Measurements from ENCODE around the gene TAF5. TPM values are rescaled to one million over a fixed set of nuclear protein-coding genes. Genes with fewer than 3 reads are reported as not detected.
"Not testable (repeated sequence)": the region's sequence is repeated elsewhere in the genome, so short reads cannot be mapped to it uniquely, and the experiment has no call there.

The TAF5 gene
- total and polyA plus RNA-seq, 10 of the 15 experiments (the other 5 are each of a cell fraction or from before 2014, with no cell fraction given) = 3.7 to 9.2 (median 7.3) TPM

DNA sequence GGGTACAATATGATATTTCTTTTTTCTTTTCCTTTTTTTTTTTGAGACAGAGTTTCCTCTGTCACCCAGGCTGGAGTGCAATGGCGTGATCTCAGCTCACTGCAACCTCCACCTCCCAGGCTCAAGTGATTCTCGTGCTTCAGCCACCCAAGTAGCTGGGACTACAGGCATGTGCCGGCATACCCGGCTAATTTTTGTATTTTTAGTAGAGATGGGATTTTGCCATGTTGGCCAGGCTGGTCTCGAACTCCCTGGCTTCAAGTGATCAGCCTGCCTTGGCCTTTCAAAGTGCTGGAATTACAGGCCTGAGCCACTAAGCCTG is 49.3 kb downstream of the TAF5 start:
- not testable (repeated sequence) for DNase-seq (ENCODE audit: low read depth, low spot score); H2AFZ ChIP-seq (ENCODE audit: control insufficient read depth, low read depth, low read length); H3K4me2 ChIP-seq (ENCODE audit: control insufficient read depth, insufficient read depth); ATAC-seq; H3K9me3 ChIP-seq (replicated peaks; ENCODE audit: control insufficient read depth, insufficient read depth, low read length); H3K4me3 ChIP-seq; H3K79me2 ChIP-seq (ENCODE audit: control insufficient read depth, insufficient read depth, low read length); FAIRE-seq; H3K9ac ChIP-seq (ENCODE audit: control insufficient read depth, insufficient read depth, low read length); H3K27ac ChIP-seq (ENCODE audit: control insufficient read depth, insufficient read depth); H3K4me1 ChIP-seq (ENCODE audit: control insufficient read depth, insufficient read depth, low read length); H4K20me1 ChIP-seq (ENCODE audit: control insufficient read depth, insufficient read depth); BruUV-seq (replicated peaks); H3K27me3 ChIP-seq (replicated peaks in 1 of 2; ENCODE audit: control insufficient read depth in 2 of 2, insufficient read depth in 2 of 2, low read length in 1 of 2)
- 0 out of 2 replicates have a peak, but pooled peaks have one; percentile 19 for TF ChIP-seq MLLT1 (IDR thresholded peaks at IDR 0.05)
- CTCF ChIA-PET = interaction anchor here (0.7 to 8.0 kb wide), 21 partner anchors 10 to 269 kb away, joined by 3 to 195 read pairs (median 5); partner anchors contain the start of genes ATP5MK, CALHM1, CALHM2 and CALHM3
- WGBS (ENCODE audit: insufficient coverage, insufficient replicate concordance, low lambda C conversion rate, missing lambda C conversion rate) = 98% methylated on average over 5 of the region's 5 CpGs
- in situ Hi-C loops (cut with MboI) (loop anchor here (5.0 kb wide), 1 partner anchor 60 kb away; the partner anchor contains the start of gene CALHM3), intact Hi-C loops (cut with micrococcal nuclease; ENCODE audit: unreplicated experiment) (loop anchor here (1.0 to 10.0 kb wide), 2 partner anchors 68 to 178 kb away; no protein-coding TSS in a partner anchor)
- H3K36me3 ChIP-seq (ENCODE audit: control insufficient read depth in 2 of 2, insufficient read depth in 2 of 2, low read length in 1 of 2) = peaks cover 46 to 64% of the 10 kb centered on the region in 2 experiments
- SMC1A ChIA-PET (ENCODE audit: uncharacterized antibody, unreplicated experiment) = interaction anchor here (0.6 to 5.3 kb wide), 17 partner anchors 9 to 1621 kb away, joined by 3 to 85 read pairs (median 6); partner anchors contain the start of genes ATP5MK, CALHM2, CALHM3 and PDCD11
- POLR2A ChIA-PET = interaction anchor here (0.7 to 1.0 kb wide), 2 partner anchors 60 to 67 kb away, joined by 3 read pairs; no protein-coding TSS in a partner anchor
- RAD21 ChIA-PET (ENCODE audit: unreplicated experiment) = interaction anchor here (1.0 to 7.6 kb wide), 10 partner anchors 10 to 269 kb away, joined by 3 to 66 read pairs (median 8); partner anchors contain the start of gene CALHM2

GRCh38 chr10:103417601-103418000 is 49.8 kb downstream of the TAF5 start:
- no peak for FAIRE-seq
- Histone ChIP-seq H3K4me3 (no peak overlapping the region), H2AFZ (ENCODE audit: control insufficient read depth, low read depth, low read length) (no peak overlapping the region), H3K79me2 (ENCODE audit: control insufficient read depth, insufficient read depth, low read length) (no peaks in the 10 kb centered on the region; the same call in 1 of the 2 replicates), H4K20me1 (ENCODE audit: control insufficient read depth, insufficient read depth) (no peaks in the 10 kb centered on the region), H3K4me2 (ENCODE audit: control insufficient read depth, insufficient read depth) (no peak overlapping the region), H3K9ac (ENCODE audit: control insufficient read depth, insufficient read depth, low read length) (no peak overlapping the region), H3K36me3 (ENCODE audit: control insufficient read depth in 2 of 2, insufficient read depth in 2 of 2, low read length in 1 of 2) (peaks cover 48 to 63% of the 10 kb centered on the region in 2 experiments), H3K4me1 (ENCODE audit: control insufficient read depth, insufficient read depth, low read length) (no peaks in the 10 kb centered on the region), H3K27ac (ENCODE audit: control insufficient read depth, insufficient read depth) (no peak overlapping the region), H3K9me3 (replicated peaks; ENCODE audit: control insufficient read depth, insufficient read depth, low read length) (no peaks in the 10 kb centered on the region), H3K27me3 (replicated peaks in 1 of 2; ENCODE audit: control insufficient read depth in 2 of 2, insufficient read depth in 2 of 2, low read length in 1 of 2) (no peaks in the 10 kb centered on the region)
- ChIA-PET SMC1A (ENCODE audit: uncharacterized antibody, unreplicated experiment) (interaction anchor here (0.6 to 5.3 kb wide), 15 partner anchors 16 to 1622 kb away, joined by 3 to 85 read pairs (median 6); partner anchors contain the start of genes ATP5MK, CALHM2, CALHM3 and PDCD11), POLR2A (no interaction called here), RAD21 (ENCODE audit: unreplicated experiment) (interaction anchor here (0.5 to 7.6 kb wide), 7 partner anchors 34 to 143 kb away, joined by 3 to 66 read pairs (median 8); partner anchors contain the start of gene CALHM2), CTCF (interaction anchor here (0.6 to 8.0 kb wide), 19 partner anchors 9 to 269 kb away, joined by 3 to 195 read pairs (median 5); partner anchors contain the start of genes ATP5MK, CALHM1, CALHM2 and CALHM3)
- TSS peak; percentile 13 for BruUV-seq (replicated peaks)
- ATAC-seq = no peak
- in situ Hi-C loops (cut with MboI) = loop anchor here (5.0 kb wide), 1 partner anchor 60 kb away; the partner anchor contains the start of gene CALHM3
- no peak for TF ChIP-seq MXI1 (IDR thresholded peaks at IDR 0.05; ENCODE audit: low read depth, low read length)
- no peak for TF ChIP-seq ASH2L (IDR thresholded peaks at IDR 0.05; ENCODE audit: borderline replicate concordance, low read depth)
- TF ChIP-seq STAT1 (conservative IDR thresholded peaks at IDR 0.05) = no peak
- no peak for TF ChIP-seq RUNX3 (IDR thresholded peaks at IDR 0.05; ENCODE audit: low read length)
- no peak for DNase-seq (ENCODE audit: low read depth, low spot score)
- intact Hi-C loops (cut with micrococcal nuclease; ENCODE audit: unreplicated experiment) = loop anchor here (1.0 to 10.0 kb wide), 2 partner anchors 68 to 177 kb away; no protein-coding TSS in a partner anchor
- 96% methylated on average over 5 of the region's 5 CpGs for WGBS (ENCODE audit: insufficient coverage, insufficient replicate concordance, low lambda C conversion rate, missing lambda C conversion rate)
